PC-3 (cell line): Measurements from ENCODE around the gene RSBN1L. TPM values are rescaled to one million over a fixed set of nuclear protein-coding genes. Genes with fewer than 3 reads are reported as not detected.

Experiments used
- ATAC-seq: fragments of 200-7000 bp; cut with Tn5 transposase; 2 replicates; pipeline ENCODE4 v1.9.1; 2020; ENCODE audit warnings: mild to moderate bottlenecking, moderate library complexity
- BruUV-seq: library from RNA; stranded (reverse); fragments of 400-500 nt; replicated peaks from 2 replicates; lab custom pipeline; 2021; lab: Mats Ljungman, UMichigan
- CTCF ChIA-PET: fragments of 300-600 bp; sonication (Branson Sonifier 250); formaldehyde crosslinking; loops from one replicate; lab custom pipeline; 2022; ENCODE audit warnings: antibody characterized with exemption; lab: Charles Lee
- POLR2A ChIA-PET: fragments of 300-600 bp; sonication (Branson Sonifier 250); formaldehyde crosslinking; loops from one replicate; lab custom pipeline; 2022; ENCODE audit warnings: antibody characterized with exemption; ENCODE audit not compliant: unreplicated experiment; lab: Charles Lee
- DNase-seq: peaks from one replicate; pipeline ENCODE4 v3.0.0-alpha.2; 2015
- H2AFZ ChIP-seq: fragments of 300-600 bp; sonication (generic); 2 replicates; pipeline ENCODE4 v1.6.0; 2016; ENCODE audit warnings: antibody characterized with exemption, low read length
- H3F3A ChIP-seq: fragments of 300-600 bp; sonication (generic); one replicate; pipeline ENCODE4 v1.6.0; 2017; ENCODE audit warnings: antibody characterized with exemption, low read length, control low read depth, mild to moderate bottlenecking; ENCODE audit not compliant: unreplicated experiment
- H3K27ac ChIP-seq: fragments of 300-600 bp; sonication (generic); 2 replicates; pipeline ENCODE4 v1.5.1; 2016; ENCODE audit warnings: mild to moderate bottlenecking, low read length
- H3K27me3 ChIP-seq: fragments of 300-600 bp; sonication (generic); 2 replicates; pipeline ENCODE4 v1.6.1; 2016; ENCODE audit warnings: low read length, mixed read lengths
- H3K36me3 ChIP-seq: fragments of 300-600 bp; sonication (generic); 2 replicates; pipeline ENCODE4 v1.6.1; 2016; ENCODE audit warnings: low read depth, mixed run types, low read length, mixed read lengths
- H3K4me1 ChIP-seq: fragments of 300-600 bp; sonication (generic); 2 replicates; pipeline ENCODE4 v1.5.1; 2016; ENCODE audit warnings: low read length; ENCODE audit not compliant: insufficient read depth
- H3K4me2 ChIP-seq: fragments of 300-600 bp; sonication (generic); 2 replicates; pipeline ENCODE4 v1.6.0; 2016; ENCODE audit warnings: low read length
- H3K4me3 ChIP-seq: fragments of 300-600 bp; sonication (generic); 2 replicates; pipeline ENCODE4 v1.5.1; 2016; ENCODE audit warnings: mild to moderate bottlenecking, low read length, mixed read lengths
- H3K79me2 ChIP-seq: fragments of 300-600 bp; sonication (generic); 2 replicates; pipeline ENCODE4 v1.6.1; 2017; ENCODE audit warnings: low read length, mixed read lengths
- H3K9ac ChIP-seq: fragments of 300-600 bp; sonication (generic); 2 replicates; pipeline ENCODE4 v1.6.0; 2016; ENCODE audit warnings: mild to moderate bottlenecking, low read length
- H3K9me2 ChIP-seq: fragments of 300-600 bp; sonication (generic); replicated peaks from 2 replicates; pipeline ENCODE4 v1.6.1; 2016; ENCODE audit warnings: mixed run types, low read length, mixed read lengths
- H3K9me3 ChIP-seq: fragments of 300-600 bp; sonication (generic); 2 replicates; pipeline ENCODE4 v1.6.1; 2016; ENCODE audit warnings: low read length, mixed read lengths
- H4K20me1 ChIP-seq: fragments of 300-600 bp; sonication (generic); 2 replicates; pipeline ENCODE4 v1.6.1; 2016; ENCODE audit warnings: low read length, mixed read lengths
- CTCF ChIP-seq: fragments of 300-600 bp; sonication (generic); conservative IDR thresholded peaks from 2 replicates; pipeline ENCODE4 v1.5.1; 2017; ENCODE audit warnings: antibody characterized with exemption, low read depth, mild to moderate bottlenecking, low read length
- EZH2 ChIP-seq: fragments of 300-600 bp; sonication (generic); IDR thresholded peaks from one replicate; pipeline ENCODE4 v1.6.1; 2017; ENCODE audit warnings: antibody characterized with exemption, mild to moderate bottlenecking, low read length; ENCODE audit not compliant: unreplicated experiment
- EZH2phosphoT487 ChIP-seq: fragments of 300-600 bp; sonication (generic); IDR thresholded peaks from 2 replicates; pipeline ENCODE4 v1.6.1; 2018; ENCODE audit warnings: mild to moderate bottlenecking, antibody characterized with exemption, low read length, borderline replicate concordance
- intact Hi-C: fragments of 100-400 bp; cut with micrococcal nuclease; formaldehyde crosslinking; loops from 2 replicates; pipeline ENCODE4 v1.9.0; 2023
- total RNA-seq: library from RNA; depleted of rRNA; stranded (reverse); fragments of >200 nt; gene quantifications from 2 replicates; pipeline ENCODE4 v1.2.3, GENCODE V29; 2014

RSBN1L gene
- total RNA-seq, 1 experiment from 2014 or later, result 6.9 TPM

- H3K9me3 ChIP-seq, result peaks cover 8% of the 10 kb centered on the region
- no peak overlapping the region for H3K9ac ChIP-seq
- peak overlapping the region; percentile 52 for H3K4me2 ChIP-seq
- H3K27ac ChIP-seq, result peak overlapping the region; percentile 44
- intact Hi-C loops, result no loop called here
- peaks cover 36% of the 10 kb centered on the region for H3K79me2 ChIP-seq
- H2AFZ ChIP-seq, result no peak overlapping the region
- ChIA-PET CTCF (interaction anchor here (0.7 to 1.0 kb wide), 2 partner anchors 8 to 14 kb away, joined by 4 to 13 read pairs; partner anchors contain the start of genes PHTF2 and TMEM60), POLR2A (no interaction called here)
- no peaks in the 10 kb centered on the region for H3F3A ChIP-seq
- H4K20me1 ChIP-seq, result no peaks in the 10 kb centered on the region
- DNase-seq, result peak; percentile 53
- BruUV-seq, result no TSS peak
- no peak overlapping the region; the same call in 1 of the 2 replicates for H3K4me3 ChIP-seq
- no peaks in the 10 kb centered on the region for H3K27me3 ChIP-seq
- TF ChIP-seq EZH2 (no peak), EZH2phosphoT487 (no peak), CTCF (no peak)
- H3K36me3 ChIP-seq, result peaks cover 17% of the 10 kb centered on the region; the same call in 1 of the 2 replicates
- peaks cover 12% of the 10 kb centered on the region for H3K4me1 ChIP-seq
- H3K9me2 ChIP-seq, result no peaks in the 10 kb centered on the region
- peak; percentile 88 for ATAC-seq
Measured at GRCh38 chr7:77812290-77812685, 116.0 kb downstream of the RSBN1L start.

GRCh38 chr7:77813180-77813579, 116.9 kb downstream of the RSBN1L start:
- ATAC-seq (no peak), DNase-seq (no peak)
- TF ChIP-seq EZH2phosphoT487 (no peak), EZH2 (no peak), CTCF (no peak)
- CTCF ChIA-PET, result interaction anchor here (0.6 kb wide), 1 partner anchor 117 kb away, joined by 3 read pairs; no protein-coding TSS in a partner anchor
- H3K36me3 ChIP-seq, result peaks cover 9% of the 10 kb centered on the region; the same call in 1 of the 2 replicates
- no peaks in the 10 kb centered on the region for H3F3A ChIP-seq
- no peak overlapping the region for H3K27ac ChIP-seq
- H3K4me3 ChIP-seq, result no peak overlapping the region
- H3K4me1 ChIP-seq, result peaks cover 12% of the 10 kb centered on the region
- intact Hi-C loops, result no loop called here
- H3K4me2 ChIP-seq, result no peak overlapping the region
- peaks cover 29% of the 10 kb centered on the region for H3K79me2 ChIP-seq
- H3K9me3 ChIP-seq, result 0 out of 2 replicates have a peak, but pooled peaks cover 4% of the 10 kb centered on the region
- H3K27me3 ChIP-seq, result no peaks in the 10 kb centered on the region
- BruUV-seq, result no TSS peak
- H3K9me2 ChIP-seq, result no peaks in the 10 kb centered on the region
- H4K20me1 ChIP-seq, result no peaks in the 10 kb centered on the region
- no peak overlapping the region for H2AFZ ChIP-seq
- POLR2A ChIA-PET, result no interaction called here
- H3K9ac ChIP-seq, result no peak overlapping the region

GRCh38 chr7:77819021-77819420, 122.8 kb downstream of the RSBN1L start:
- ChIA-PET POLR2A (no interaction called here), CTCF (no interaction called here)
- H2AFZ ChIP-seq, result no peak overlapping the region
- no peaks in the 10 kb centered on the region for H3K4me1 ChIP-seq
- DNase-seq, result no peak
- intact Hi-C loops, result no loop called here
- no peaks in the 10 kb centered on the region for H3K27me3 ChIP-seq
- no peak for ATAC-seq
- TF ChIP-seq EZH2phosphoT487 (no peak), CTCF (no peak), EZH2 (no peak)
- H3K4me3 ChIP-seq, result no peak overlapping the region
- no peaks in the 10 kb centered on the region for H3F3A ChIP-seq
- no peak overlapping the region for H3K9ac ChIP-seq
- H3K79me2 ChIP-seq, result peaks cover 6% of the 10 kb centered on the region
- H3K9me3 ChIP-seq, result peaks cover 16% of the 10 kb centered on the region; the same call in 1 of the 2 replicates
- H3K27ac ChIP-seq, result no peak overlapping the region
- H3K36me3 ChIP-seq, result peaks cover 19% of the 10 kb centered on the region
- H3K9me2 ChIP-seq, result no peaks in the 10 kb centered on the region
- BruUV-seq, result no TSS peak
- no peaks in the 10 kb centered on the region for H4K20me1 ChIP-seq
- H3K4me2 ChIP-seq, result no peak overlapping the region
